Gastroesophageal sphincter (tissue), 3 donors: ENCODE data around the gene NDUFB11.

Experiments used
- POLR2A ChIP-seq, 2 donors: fragments of 450-650 bp; IDR thresholded peaks; one replicate each; pipeline ENCODE4 v1.6.1; 2017; ENCODE audit warnings: antibody characterized with exemption in 2 of 2, mild to moderate bottlenecking in 2 of 2, moderate library complexity in 1 of 2
- TF ChIP-seq, protein P1 (sequence below), 4 experiments: fragments of 200-600 bp in 2 of 4; fragments of 450-650 bp in 2 of 4; sonication (generic) in 1 of 4; IDR thresholded peaks; one replicate each; pipeline ENCODE4 v1.5.1; 2017 to 2019; ENCODE audit warnings: antibody characterized with exemption in 4 of 4, mild to moderate bottlenecking in 2 of 4, moderate library complexity in 2 of 4

DNA sequence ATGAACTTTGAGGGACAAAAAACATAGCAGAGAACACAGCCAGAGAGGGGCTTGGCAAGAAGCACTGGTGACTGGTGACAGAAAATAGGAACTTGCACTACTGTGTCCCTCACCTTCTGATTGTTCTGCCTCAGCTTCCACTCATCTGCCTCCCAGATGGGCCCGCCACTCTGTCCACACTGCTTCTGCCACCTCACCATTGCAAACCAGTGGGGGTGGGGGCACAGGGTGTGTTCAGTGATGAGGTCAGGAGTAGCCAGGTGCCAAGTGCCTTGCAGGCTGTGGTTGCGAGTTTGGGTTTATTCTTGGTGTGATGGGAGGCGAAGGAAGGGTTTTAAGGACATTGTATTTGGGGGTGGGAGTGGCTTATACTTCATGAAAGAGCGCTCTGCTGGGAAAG is 40.0 kb upstream of the NDUFB11 start:
- TF ChIP-seq, protein P1, sequence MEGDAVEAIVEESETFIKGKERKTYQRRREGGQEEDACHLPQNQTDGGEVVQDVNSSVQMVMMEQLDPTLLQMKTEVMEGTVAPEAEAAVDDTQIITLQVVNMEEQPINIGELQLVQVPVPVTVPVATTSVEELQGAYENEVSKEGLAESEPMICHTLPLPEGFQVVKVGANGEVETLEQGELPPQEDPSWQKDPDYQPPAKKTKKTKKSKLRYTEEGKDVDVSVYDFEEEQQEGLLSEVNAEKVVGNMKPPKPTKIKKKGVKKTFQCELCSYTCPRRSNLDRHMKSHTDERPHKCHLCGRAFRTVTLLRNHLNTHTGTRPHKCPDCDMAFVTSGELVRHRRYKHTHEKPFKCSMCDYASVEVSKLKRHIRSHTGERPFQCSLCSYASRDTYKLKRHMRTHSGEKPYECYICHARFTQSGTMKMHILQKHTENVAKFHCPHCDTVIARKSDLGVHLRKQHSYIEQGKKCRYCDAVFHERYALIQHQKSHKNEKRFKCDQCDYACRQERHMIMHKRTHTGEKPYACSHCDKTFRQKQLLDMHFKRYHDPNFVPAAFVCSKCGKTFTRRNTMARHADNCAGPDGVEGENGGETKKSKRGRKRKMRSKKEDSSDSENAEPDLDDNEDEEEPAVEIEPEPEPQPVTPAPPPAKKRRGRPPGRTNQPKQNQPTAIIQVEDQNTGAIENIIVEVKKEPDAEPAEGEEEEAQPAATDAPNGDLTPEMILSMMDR (IDR thresholded peaks at IDR 0.05) = no peak
- no peak for TF ChIP-seq POLR2A (IDR thresholded peaks at IDR 0.05)
